ENCODE data around the gene SCAMP4. TPM values are rescaled to one million over a fixed set of nuclear protein-coding genes. Genes with fewer than 3 reads are reported as not detected.

SCAMP4 gene
- total RNA-seq, 1 experiment from 2014 or later = 69.0 TPM

DNA sequence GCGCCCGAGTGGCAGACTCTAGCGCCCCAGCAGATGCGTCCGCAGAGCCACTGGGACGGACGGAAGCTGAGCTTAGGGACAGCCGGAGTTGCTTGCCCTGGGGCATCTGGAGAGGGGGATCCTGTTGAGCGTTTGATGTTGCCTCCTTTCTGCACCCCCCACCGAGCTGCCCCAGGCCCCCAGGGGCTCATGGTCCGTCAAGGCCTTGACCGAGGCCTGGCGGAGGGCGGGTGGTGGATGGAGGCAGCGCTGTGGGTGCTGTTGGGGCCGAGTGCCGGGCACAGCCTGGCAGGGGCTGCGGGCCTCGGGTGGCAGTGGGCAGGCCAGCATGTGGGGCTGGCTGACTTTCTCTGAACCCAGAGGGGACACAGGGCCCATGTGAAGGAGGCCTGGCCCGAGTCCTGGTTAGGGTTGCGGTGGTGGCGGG lies 38.5 kb downstream of the SCAMP4 start:
- Mint-ChIP-seq H3K36me3 (ENCODE audit: insufficient read depth in 1 of 3, low read depth in 3 of 3) (peaks cover 0 to 2% (median under 1%) of the 10 kb centered on the region in 3 experiments; a peak in 2 of 7 replicates), H3K4me1 (peaks cover 20 to 28% of the 10 kb centered on the region in 2 experiments), H3K27me3 (ENCODE audit: low read depth) (no peaks in the 10 kb centered on the region), H3K27ac (peak overlapping the region in 2 of 3 experiments; percentile 52 to 89; a peak in 1 of 7 replicates), H3K9me3 (no peaks in the 10 kb centered on the region), H3K4me3 (peak overlapping the region; percentile 91 to 96; a peak in 4 of 5 replicates)
- Histone ChIP-seq H3K27me3 (ENCODE audit: insufficient read depth, low read length) (no peaks in the 10 kb centered on the region), H4K5ac (ENCODE audit: insufficient read length, low read depth, low read length) (no peak overlapping the region), H2BK20ac (ENCODE audit: low read depth, low read length, poor library complexity, severe bottlenecking) (no peak overlapping the region), H3K14ac (ENCODE audit: insufficient read depth, low read length) (no peak overlapping the region; the same call in 1 of the 2 replicates), H3K23me2 (ENCODE audit: insufficient read length, low read depth, low read length, poor library complexity, severe bottlenecking) (peaks cover 9% of the 10 kb centered on the region), H3K27ac (ENCODE audit: insufficient read length, low read depth, low read length) (no peak overlapping the region), H2BK15ac (ENCODE audit: low read depth, low read length) (no peak overlapping the region), H3K18ac (ENCODE audit: insufficient read length, low read depth, low read length) (no peak overlapping the region), H3T11ph (ENCODE audit: low read length) (no peak overlapping the region), H2BK120ac (ENCODE audit: low read depth, low read length, poor library complexity, severe bottlenecking) (no peak overlapping the region), H2AFZ (ENCODE audit: low read length) (no peak overlapping the region), H2BK12ac (ENCODE audit: insufficient read length, low read depth, low read length) (no peak overlapping the region), H3K4me1 (ENCODE audit: insufficient read depth, low read length) (no peaks in the 10 kb centered on the region; the same call in 1 of the 2 replicates), H3K9me3 (ENCODE audit: control insufficient read depth, low read depth, low read length) (no peaks in the 10 kb centered on the region), H3K9ac (ENCODE audit: extremely low read depth, insufficient read length, low read length) (no peak overlapping the region), H3K79me2 (ENCODE audit: insufficient read depth, low read length) (peaks cover 42% of the 10 kb centered on the region), H4K20me1 (ENCODE audit: control insufficient read depth, insufficient read depth, insufficient read length) (no peaks in the 10 kb centered on the region), H2BK5ac (ENCODE audit: insufficient read length, low read length) (no peak overlapping the region), H3K79me1 (ENCODE audit: insufficient read depth, low read depth, low read length, poor library complexity, severe bottlenecking) (peaks cover 9% of the 10 kb centered on the region), H4K91ac (ENCODE audit: insufficient read length, low read depth, low read length) (no peak overlapping the region), H3K4me2 (ENCODE audit: insufficient read depth, insufficient read length, low read length) (no peak overlapping the region), H2AK5ac (ENCODE audit: insufficient read length, low read length) (no peak overlapping the region), H3K56ac (ENCODE audit: insufficient read length, low read depth, low read length) (no peak overlapping the region), H3K23ac (ENCODE audit: insufficient read length, low read depth, low read length) (no peak overlapping the region), H4K8ac (replicated peaks; ENCODE audit: insufficient read length, low read depth, low read length) (no peak overlapping the region), H3K4ac (ENCODE audit: low read depth, low read length) (no peak overlapping the region)
- TF ChIP-seq, protein P1, sequence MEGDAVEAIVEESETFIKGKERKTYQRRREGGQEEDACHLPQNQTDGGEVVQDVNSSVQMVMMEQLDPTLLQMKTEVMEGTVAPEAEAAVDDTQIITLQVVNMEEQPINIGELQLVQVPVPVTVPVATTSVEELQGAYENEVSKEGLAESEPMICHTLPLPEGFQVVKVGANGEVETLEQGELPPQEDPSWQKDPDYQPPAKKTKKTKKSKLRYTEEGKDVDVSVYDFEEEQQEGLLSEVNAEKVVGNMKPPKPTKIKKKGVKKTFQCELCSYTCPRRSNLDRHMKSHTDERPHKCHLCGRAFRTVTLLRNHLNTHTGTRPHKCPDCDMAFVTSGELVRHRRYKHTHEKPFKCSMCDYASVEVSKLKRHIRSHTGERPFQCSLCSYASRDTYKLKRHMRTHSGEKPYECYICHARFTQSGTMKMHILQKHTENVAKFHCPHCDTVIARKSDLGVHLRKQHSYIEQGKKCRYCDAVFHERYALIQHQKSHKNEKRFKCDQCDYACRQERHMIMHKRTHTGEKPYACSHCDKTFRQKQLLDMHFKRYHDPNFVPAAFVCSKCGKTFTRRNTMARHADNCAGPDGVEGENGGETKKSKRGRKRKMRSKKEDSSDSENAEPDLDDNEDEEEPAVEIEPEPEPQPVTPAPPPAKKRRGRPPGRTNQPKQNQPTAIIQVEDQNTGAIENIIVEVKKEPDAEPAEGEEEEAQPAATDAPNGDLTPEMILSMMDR (conservative IDR thresholded peaks at IDR 0.05) = no peak
- no peak for DNase-seq
- WGBS (ENCODE audit: extremely low coverage, insufficient read length, low lambda C conversion rate) = no CpG with 5 or more reads among the region's 22 CpGs

Data from H9 (cell line).